Ovary (tissue), 3 donors: Measurements from ENCODE around the gene TMEM63C.

Experiments
- CTCF ChIP-seq, 3 donors: fragments of 450-650 bp in 2 of 3; fragments of 200-600 bp in 1 of 3; IDR thresholded peaks; one replicate each; pipeline versions ENCODE4 v1.5.1 to v1.8.0; 2016 to 2022; ENCODE audit warnings: antibody characterized with exemption in 3 of 3, mild to moderate bottlenecking in 1 of 3
- EP300 ChIP-seq: sonication (generic); formaldehyde crosslinking; IDR thresholded peaks from one replicate; pipeline ENCODE4 v1.6.1; 2017; ENCODE audit warnings: antibody characterized with exemption
- POLR2A ChIP-seq: fragments of 450-650 bp; IDR thresholded peaks from one replicate; pipeline ENCODE4 v1.6.1; 2017; ENCODE audit warnings: antibody characterized with exemption, mild to moderate bottlenecking, moderate library complexity
- donor health status: DM: no; HTN: no; CAD: no.

GRCh38 chr14:77239412-77239811, 57.8 kb downstream of the TMEM63C start:
- no peak for TF ChIP-seq CTCF (IDR thresholded peaks at IDR 0.05)
- TF ChIP-seq POLR2A, result no peak
- TF ChIP-seq EP300, result no peak
